HG03439 (cell line): ENCODE results near the gene OR6Q1.

Source experiments
- ATAC-seq: cut with Tn5 transposase; IDR thresholded peaks from one replicate; pipeline ENCODE4 v1.9.1; 2021; ENCODE audit warnings: mild to moderate bottlenecking, moderate library complexity; ENCODE audit not compliant: unreplicated experiment

The OR6Q1 gene

DNA sequence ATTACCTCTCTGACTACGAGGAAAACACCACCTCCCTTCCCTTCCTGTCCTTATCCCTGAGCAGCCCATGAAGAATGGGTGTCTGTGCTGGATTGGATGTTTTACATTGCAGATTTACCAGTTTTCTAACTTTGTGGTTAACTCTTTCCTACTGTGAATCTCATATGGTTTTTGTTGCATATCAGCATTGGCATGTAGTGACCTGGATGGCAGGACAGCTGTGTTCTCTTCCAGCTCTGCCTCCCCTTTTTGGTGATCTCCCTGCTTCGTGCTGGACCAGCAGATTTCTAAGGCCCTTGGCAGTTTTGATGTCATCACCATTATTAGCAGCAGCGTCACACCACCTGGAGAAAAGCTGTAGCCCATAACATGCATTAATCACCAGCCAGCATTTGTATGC, 26.7 kb downstream of the OR6Q1 start:
- ATAC-seq = no peak

DNA sequence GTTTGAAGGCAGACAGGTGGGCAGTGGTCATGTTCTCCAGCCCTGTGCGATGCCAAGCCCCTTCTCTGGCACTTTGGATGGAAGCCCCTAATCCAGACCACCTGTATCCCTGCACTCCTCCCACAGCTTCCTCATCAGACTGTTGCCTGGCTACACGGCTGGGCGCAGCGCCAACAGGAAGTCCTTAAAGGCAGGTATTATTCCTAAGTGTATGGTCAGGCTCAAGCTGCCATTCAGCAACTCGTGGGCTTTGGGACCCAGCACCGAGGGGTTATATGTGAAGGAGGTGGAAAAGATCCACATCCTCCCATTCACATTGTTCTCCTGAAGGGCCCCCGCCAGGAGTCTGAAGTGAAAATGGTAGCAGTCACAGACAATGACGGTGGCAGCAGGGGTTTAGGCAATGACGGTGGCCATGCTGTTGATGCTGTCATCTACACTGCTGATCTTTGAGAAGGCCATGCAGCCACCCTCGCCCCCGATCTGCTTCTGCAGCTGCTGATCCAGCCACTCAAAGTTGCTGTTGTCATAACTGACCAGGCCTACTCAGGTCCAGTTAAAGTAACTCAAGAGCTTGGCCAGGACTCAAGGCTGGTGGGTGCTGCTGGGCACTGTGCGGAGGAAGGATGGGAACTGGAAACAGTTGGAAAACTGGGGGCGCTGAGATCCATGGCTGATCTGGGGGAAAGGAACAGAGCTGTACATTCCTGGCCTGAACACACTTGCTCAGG, 27.7 kb downstream of the OR6Q1 start:
- no peak for ATAC-seq

DNA sequence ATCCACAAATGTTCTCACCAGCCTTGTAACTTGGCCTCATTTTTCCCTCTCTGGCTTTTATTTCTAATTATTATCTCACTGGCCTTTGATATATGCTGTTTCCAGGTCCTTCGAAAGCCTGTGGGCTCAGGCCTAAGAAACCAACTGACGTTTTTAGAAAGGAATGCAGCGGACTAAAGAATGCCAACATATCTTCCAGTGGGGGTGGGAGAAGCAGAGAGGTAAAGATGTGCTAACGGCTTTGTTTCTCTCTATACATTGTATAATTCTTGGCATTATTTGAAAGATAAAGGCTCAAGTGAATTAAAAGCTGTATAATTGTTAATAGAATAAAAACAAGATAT, 28.2 kb downstream of the OR6Q1 start:
- no peak for ATAC-seq

DNA sequence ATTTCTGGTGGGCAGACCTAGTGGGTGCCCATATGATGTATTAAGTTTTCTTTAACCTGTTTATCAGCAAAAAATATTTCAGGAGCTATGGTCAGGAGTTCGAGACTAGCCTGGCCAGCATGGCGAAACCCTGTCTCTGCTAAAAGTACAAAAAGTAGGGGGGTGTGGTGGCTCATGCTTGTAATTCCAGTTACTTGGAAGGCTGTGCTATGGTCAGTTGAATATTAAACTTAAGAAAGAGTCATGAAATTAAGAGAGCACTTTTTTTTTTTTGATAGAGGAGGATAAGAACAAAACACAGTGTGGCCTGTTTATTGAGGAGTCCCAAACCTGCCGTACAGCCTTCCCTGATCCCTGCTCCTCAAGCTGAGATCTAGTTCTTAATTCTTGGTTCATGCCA, 29.8 kb downstream of the OR6Q1 start:
- no peak for ATAC-seq

DNA sequence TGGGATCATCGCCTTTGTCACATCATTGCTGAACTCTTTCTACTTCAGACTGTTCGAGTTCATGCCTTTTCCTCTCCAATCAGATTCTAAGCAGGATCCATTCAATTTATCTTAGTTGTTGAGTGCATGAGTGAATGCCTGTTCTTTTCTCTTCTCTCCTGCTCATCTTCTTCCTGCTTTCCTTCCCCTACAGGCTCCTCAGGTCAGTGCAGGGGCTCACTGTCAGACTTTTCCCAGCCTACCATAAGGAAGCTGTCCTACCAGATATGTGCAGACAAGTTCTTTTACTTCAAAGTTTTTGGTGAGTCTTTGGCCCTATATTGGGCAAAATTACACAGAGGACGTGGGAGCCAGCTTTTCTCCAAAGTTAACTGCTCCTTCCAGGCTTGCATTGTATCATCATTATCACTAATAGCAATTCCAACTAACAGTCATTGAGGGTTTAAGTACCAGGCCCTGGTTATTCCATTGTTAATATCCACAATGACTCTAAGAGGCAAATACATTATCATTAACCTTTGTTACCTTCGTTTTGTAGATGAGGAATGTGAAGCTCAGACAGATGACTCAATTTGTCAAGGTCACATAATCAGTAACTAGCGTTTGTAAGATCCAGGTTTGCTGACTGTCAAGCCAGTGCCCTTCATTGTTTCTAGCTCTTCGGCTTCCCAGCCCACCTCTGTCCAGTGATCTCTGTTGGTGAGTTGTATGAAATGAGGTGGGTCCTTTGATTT, 30.4 kb downstream of the OR6Q1 start:
- no peak for ATAC-seq

DNA sequence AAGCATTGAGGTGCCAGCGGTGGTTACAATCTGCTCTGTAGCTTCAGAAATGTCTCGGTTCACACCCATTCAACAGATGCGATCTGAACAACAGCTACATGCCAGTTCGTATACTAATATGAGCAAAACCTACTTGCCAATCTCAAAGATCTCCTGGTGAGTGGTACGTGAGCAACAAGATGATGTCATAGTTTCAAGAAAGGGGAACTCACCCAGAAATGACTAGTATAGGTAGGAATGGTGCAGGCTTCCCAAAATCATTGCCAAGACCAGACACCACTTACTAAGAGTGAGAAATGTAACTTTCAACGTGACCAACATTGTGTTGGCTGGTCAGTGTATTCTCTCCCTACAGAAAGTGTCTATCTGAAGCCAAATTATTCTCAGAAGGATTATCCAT, 31.1 kb downstream of the OR6Q1 start:
- no peak for ATAC-seq

DNA sequence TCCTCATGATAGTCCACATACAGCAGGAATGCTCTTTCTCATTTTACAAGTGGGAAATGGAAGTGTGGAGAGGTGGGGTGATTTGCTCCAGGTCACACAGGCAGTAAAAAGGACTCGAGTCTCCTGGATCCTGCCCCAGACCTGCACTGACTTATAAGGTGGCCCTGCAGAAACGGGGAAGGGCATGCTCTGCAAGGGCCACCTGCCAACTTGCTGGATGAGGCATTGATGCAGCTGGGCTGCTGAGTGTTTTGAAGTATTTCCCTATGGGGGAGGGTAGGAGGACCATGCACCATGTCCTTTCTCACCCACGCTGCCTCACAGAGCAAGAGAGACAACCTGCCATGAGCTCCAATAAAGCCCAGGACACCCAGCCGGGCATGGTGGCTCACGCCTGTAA, 36.9 kb downstream of the OR6Q1 start:
- no peak for ATAC-seq

DNA sequence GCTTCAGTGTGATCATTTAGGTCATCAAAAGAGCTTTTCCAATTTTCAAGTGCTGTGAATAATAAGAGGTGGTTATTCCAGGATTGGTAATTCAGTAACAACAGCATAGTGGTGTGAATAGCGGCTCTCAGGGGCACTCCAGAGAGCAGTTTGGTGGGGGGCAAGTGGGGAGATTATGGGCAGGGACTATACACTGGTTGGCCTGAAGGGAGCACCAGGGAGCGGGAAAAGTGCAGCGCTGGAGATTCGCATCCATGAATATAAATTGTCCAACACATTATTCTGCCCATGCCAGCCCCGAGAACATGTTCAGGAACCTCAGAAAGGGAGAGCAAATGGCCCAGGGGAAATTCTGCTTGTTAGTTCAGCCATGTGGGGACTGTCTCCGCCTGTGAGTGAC, 37.9 kb downstream of the OR6Q1 start:
- no peak for ATAC-seq

DNA sequence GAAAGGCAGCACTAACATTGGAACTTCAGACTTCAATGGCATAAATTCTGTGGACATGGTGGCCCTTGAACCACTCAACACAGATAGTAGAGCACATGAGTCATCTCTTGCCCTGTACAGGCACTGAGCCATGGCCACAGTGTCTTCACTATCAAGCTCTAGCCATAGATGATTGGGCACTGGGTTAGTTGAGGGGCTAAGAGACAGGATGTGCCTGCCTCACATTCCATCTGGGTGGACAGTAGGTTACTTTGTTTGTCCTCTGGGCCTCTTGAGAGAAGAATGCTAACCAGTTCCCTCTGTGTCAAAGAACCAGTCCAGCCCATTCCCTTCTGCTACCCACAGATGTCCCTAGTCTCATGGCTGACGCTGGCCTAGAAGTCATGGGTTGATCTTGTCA, 39.8 kb downstream of the OR6Q1 start:
- ATAC-seq = no peak

DNA sequence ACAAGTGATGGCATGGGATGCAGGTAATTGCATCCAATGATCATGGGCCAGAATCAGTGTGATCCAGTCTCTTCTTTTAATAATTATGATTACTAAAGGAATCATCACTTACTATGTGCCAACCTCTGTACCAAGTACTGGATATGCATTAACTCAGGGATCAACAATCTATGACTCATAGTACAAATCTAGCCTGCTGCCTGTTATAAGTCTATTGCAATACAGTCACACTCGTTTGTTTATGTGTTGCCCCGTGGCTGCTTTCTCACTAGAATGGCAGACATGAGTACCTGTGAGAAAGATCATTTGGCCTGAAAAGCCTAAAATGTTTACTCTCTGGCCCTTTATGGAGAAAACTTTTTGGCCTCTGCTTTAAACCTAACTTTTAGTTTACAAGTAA, 45.0 kb downstream of the OR6Q1 start:
- no peak for ATAC-seq
